M059J (cell line): ENCODE measurements around the gene NDUFV2. TPM values are rescaled to one million over a fixed set of nuclear protein-coding genes. Genes with fewer than 3 reads are reported as not detected.
A peak's percentile ranks its signal among the peaks of the same experiment; 100 is the strongest.
"Not testable (repeated sequence)": the region's sequence is repeated elsewhere in the genome, so short reads cannot be mapped to it uniquely, and the experiment has no call there.

Source experiments
- DNase-seq: peaks from one replicate; pipeline ENCODE4 v3.0.0-alpha.2; 2012; ENCODE audit warnings: low read depth
- total RNA-seq: library from RNA; depleted of rRNA; stranded (reverse); fragments of >200 nt; shearing (Covaris generic); gene quantifications from 2 replicates; pipeline ENCODE4 v1.2.3, GENCODE V29; 2014; rRNA removed

The NDUFV2 gene
- 114 and 177 TPM in 2 replicates for total RNA-seq

DNA sequence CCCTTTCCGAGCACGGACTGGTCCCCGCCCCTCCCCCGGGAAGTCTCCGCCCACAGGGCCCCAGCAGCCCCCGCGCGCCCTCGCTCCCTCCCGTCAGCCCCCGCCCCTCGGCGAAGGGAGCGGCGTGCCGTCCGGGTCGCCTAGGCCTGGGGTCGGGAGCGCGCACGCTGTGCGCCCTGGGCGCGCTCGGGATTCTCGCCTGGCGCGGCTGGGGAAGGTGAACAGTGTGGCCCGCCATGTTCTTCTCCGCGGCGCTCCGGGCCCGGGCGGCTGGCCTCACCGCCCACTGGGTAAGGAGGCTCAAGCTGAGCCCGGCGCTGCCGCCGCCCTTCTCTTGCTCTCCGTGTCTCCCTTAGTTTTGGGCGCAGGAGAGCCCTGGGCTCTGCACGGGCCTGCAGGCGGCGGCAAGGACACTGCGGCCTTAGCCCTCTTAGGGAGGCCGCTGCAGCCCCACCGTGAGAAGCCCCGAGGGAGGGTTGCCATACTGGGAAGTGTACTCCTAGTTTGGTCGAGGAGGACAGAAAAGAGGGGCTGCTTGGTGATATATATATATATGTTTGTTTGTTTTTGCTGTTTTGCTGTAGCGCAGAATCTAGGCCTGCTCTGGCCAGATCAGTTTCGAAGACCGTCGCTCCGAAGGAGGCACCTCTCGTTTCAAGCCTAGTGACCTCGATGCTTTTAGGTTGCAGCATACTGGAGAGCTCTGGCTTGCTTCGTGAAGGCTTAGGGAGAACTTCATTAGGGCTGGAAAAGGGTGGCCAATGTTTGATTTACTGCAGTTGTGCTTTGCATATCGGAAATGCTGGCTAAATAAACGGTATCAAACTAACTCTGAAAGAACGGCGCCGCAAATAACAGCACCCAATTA lies at the start of gene NDUFV2:
TSS of gene NDUFV2 (plus strand) at position 192 of the 868 bp plus-strand sequence. CDS start at position 237, 45 bp downstream.
- DNase-seq: peak; percentile 93

DNA sequence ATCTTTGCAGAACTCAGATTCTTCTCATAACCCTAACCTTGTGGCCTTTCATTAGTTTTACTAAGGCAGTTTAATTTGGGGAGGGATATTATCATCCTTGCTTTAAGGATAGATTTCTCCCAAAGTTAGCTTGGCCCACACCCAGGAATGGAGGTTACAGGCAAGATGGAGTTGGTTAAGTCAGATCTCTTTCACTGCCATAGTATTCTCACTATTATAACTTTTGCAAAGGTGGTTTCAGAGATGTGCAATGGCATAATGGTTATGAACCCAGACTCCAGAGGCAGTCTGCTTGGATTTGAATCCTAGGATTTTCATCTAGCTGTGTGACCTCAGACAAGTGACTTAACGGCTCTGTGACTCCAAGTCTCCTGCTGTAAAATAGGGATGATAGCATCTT lies 48.7 kb upstream of the NDUFV2 start:
- no peak for DNase-seq

DNA sequence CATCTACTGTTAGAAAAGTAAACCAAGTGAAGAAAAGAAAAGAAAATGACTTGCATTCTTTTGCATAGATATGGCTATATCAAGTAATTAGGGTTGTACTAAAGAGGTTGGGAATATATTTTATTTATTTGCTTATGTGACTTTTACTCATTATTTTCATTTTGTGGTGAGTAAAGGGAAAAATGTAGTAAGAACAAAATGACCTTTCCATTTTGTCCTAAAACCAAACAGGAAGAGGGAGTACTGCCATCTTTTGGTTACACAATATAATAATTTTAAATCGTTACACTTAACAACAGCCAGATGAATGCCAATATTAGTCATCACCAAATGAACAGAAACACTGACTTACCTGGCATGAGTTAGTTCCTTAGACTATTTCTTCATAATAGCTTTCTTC lies 47.3 kb upstream of the NDUFV2 start:
- peak; percentile 84 for DNase-seq

DNA sequence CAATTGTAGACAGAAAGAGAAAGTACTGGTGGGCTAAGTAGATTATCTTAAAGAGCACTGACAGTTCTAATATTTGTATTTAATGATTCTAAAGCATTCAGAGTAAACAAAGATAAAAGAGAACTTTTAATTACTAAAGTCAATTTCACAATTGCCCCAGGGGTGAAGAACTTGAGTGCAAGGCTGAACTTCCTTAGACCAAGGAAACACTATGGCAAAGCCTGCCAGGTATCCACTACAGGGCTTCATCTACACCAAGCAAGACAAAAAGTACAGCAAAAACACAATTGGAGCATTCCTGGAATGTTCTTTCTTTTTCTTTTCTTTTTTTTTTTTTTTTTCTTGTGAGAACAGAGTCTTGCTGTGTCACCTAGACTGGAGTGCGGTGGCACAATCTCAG lies 46.9 kb upstream of the NDUFV2 start:
- no peak for DNase-seq

DNA sequence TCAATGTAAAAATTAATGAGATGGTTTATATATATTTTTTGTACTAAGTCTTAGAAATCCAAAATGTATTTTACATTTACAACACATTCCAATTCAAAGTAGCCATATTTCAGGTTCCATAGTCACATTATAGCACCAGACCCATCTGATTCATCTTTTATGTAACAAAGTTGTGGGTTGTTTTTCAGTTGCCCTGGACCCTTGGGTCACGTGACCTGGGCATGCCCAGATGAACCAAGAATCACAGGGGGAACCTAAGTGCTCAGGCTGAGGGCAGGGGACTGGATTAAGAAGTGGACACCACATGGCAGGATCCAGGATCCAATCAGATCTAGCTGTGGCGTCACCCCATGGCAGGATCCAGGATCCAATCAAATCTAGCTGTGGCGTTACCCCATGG lies 44.9 kb upstream of the NDUFV2 start:
- no peak for DNase-seq

DNA sequence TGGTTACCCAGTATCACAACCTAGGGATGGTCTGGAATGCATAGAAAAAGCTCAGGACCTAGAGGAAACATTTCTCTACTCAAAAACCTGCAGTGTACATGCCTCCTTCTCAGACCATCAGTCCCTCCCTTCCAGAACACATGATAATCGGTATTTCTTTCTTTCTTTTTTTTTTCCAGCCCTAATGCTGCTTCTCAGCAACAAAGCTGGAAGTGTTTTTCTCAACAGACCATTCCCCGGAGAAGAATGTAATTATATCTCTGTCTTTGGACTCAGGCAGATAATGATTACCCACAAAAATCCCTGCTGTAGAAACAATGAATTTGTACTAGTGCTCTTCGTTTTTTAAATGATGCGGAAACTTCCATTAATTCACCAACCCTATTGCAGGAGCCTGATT lies 44.1 kb upstream of the NDUFV2 start:
- no peak for DNase-seq

DNA sequence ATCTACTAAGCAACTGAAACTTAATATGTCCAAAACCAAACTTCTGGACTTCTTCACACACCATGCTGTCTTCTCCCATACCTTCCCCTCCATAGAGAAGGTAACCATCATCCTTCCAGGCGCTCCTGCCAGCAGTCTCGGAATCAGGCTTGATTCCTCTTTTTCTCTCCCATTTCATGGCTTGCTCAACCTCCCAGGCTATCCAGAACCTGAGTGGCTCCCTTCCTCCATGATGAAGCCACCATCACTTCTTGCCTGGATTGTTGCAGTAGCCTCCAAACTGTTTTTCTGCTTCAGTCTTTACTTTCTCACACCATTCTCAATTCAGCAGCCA lies 40.1 kb upstream of the NDUFV2 start:
- DNase-seq: no peak

DNA sequence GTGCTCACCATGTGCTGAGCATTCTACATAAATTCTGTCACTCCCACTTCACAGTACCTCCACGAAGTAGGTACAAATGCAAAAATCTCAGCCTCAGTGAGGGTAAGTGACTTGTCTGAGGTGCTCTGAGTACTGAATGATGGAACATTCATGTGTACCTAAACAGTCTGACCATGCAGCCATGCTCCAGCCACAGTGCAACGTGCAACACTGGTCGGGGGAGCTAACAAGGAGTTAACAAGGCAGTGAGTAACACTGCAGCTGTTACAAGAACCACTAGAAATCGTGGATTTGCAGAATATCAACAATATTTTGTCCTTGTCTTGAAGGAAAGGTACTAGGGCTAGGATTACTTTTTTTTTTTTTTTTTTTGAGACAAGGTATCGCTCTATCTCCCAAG lies 36.6 kb upstream of the NDUFV2 start:
- DNase-seq: no peak

DNA sequence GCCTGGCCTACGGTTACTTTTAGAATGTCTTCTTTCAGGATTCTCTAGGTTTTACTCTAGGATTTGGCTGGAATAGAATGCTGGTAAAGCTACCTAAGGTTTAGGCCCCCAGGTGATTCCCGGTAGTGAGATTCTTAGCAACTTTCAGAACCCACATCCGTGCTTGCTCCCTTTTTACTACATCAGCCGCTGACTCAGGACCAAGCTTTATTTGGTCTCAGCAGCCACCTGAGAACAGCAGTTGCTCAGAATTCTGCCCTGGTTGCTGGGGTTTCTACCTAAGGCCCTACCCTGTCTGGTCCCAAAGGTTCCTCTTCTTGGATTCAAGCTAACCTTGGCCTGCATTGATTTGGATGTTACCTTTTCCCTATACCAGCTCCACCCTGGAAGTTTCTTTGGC lies 36.1 kb upstream of the NDUFV2 start:
- no peak for DNase-seq

DNA sequence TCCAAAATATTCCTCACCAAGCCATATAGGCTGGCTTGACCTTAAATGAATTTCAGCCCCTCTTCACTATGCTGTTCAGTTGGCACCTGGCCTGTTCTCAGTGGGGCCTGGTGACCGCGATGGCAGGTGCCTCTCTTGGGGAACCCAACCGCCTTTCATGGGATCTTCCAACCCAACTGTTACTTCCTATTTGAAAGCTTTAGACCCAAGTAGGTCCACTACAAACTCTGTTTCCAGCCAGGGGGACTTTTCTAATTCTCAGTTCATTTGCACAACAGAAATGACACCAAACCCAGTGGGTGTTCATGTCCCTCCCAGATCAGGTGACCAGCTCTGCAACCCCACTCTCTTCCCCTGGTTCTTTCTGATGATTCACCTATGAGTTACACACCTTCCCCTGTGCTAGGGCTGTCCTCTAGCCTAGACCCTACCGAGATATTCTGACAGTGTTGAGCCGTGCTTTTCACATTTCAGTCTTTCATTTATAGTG lies 35.6 kb upstream of the NDUFV2 start:
- DNase-seq: no peak

DNA sequence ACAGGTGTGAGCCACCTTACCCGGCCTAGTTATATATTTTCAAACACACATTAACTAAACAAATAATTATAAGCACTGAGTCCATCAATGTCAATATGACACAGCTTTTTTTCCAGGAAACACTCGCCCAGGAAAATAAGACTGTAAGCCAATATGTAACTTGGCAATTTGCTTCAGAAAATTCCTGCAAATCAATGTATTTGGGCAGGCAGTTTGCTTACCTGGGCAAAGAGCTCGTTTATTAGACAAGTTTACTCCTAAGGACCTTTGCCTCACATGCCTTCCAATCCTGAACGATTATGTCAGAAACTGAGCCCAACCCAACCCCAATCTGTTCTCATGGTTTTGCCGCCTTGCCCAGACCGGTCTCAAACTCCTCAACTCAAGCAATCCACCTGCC lies 34.7 kb upstream of the NDUFV2 start:
- DNase-seq: no peak

DNA sequence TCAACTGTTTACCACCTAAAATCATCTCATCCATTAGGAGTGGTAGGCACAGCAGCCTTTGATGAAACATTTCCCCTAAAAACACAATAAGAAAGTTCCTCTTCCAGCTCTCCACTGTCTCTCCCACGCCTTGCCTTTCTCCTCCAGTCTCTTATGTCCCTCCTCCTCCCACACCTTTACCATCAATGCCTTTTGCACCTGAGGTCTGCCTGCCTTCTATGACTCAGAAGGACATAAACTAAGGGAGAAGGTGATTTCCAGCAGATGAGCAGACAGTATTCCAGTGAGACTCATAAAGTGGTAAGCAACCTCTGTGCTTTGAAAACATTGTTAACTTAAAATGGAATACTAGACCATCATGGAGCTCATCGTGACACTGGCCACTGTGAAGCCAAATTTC lies 34.2 kb upstream of the NDUFV2 start:
- DNase-seq: no peak

DNA sequence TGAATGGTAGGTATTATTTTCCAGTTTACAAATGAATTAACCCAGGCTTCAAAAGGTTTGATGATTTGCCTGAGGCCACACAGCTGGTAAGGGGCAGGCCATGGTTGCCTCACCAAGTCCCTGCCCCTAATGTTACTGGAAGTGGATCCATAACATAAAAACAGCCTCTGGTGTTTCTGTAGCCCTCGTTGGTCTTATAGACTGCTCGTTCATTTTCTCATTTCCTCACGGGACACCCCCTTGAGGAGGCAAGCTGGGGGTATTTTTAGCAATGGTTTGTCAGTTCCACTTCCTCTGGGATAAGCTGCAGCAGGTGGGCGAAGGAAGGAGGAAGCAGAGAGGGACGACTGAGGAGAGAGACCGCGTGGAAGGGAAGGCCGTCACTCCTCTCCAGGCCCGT lies 32.9 kb upstream of the NDUFV2 start:
- DNase-seq: no peak

DNA sequence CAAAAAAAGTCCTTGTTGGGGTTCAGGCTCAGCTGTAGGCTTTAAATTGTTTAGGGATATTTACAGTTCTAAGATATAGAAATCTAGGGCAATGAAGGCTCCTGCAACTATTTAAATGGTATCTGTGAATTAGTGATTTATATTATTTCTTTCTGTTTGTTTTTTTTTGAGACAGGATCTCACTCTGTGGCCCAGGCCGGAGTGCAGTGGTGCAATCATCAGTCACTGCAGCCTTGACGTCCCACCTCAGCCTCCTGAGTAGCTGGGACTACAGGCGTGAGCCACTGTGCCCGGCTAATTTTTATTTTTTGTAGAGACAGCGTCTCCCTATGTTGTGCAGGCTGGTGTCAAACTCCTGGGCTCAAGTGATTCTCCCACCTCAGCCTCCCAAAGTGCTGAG lies 32.3 kb upstream of the NDUFV2 start:
- DNase-seq: no peak

DNA sequence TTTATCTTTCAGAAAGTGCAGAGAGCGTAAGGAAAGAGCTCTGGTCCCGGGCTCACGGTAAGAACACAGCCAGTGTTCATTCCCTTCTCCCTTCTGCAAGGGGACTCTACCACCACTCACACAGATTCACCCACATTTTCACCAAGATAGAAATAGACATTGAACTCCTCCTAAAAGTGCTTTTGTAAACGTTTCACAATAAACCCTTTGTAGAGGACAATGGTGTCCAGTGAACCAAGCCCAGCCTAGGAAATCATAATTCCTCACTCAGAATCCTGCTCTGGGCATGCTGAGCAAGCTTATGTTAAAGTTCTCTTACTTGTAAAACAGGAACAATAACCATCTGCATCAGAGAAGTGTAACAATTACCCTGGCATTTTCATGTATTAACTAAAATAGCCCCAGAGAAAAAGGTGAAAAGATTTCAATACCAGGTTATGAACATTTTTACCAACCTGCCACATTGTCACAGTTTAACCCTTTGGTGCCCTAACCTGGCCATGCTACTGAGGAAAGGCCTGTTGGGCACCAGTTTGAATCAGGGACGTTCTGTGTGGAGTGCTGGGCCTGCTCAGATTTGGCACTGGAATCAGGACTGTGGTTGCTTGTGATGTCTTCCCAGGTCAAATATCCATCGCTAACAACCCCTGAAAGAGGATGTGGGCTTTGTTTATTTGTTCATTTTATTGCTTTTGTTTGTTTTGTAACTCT lies 22.5 kb upstream of the NDUFV2 start:
- no peak for DNase-seq

DNA sequence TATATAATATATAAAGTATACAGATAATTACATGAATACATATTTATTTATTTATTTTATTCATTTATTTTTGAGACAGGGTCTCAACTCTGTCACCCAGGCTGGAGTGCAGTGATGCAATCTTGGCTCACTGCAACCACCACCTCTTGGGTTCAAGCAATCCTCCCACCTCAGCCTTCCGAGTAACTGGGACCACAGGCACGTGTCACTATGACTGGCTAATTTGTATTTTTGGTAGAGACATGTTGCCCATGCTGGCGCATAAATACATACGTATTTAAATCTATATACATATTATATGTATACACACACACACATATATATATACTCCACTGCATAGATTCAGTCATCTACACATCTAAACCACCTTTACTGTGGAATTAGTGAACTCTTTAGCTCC lies 20.6 kb upstream of the NDUFV2 start:
- DNase-seq: no peak

DNA sequence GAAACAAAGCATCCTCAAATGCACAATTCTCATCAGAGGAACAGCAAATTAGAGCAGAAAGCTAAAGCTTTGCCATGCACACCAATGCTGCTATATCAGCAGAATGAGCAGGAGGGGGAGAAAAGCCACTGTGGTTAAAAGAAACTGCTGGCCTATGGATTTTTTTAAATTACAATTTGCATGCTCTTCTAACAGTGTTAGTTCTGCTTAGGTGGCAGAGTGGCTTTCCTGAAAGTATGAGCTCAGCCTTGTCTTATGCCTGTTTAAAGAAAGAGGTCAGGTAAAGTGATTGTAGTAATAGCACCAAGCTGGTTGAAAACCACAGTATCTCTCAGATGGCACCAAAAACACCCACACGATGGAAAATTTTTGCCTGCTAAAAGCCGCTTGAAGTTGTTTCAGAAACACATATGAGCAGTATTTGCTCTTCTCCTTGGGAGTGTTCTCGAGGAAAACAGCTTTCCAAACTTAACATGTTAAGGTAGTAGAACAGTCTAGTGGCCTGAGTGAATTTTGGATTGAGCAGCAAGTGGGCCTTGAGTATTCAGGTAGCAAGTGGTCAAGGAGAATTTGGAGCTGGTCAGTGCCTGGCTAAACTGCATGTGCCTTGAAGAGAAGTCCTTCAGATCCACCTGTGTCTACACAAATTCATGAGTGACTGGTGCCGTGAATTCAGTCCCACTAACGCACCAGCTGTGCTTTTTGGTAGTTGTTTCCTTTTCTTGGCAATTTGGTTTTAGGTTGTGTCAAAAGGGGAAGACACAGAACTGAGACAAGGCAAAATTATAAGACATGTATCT lies 19.6 kb upstream of the NDUFV2 start:
- no peak for DNase-seq

DNA sequence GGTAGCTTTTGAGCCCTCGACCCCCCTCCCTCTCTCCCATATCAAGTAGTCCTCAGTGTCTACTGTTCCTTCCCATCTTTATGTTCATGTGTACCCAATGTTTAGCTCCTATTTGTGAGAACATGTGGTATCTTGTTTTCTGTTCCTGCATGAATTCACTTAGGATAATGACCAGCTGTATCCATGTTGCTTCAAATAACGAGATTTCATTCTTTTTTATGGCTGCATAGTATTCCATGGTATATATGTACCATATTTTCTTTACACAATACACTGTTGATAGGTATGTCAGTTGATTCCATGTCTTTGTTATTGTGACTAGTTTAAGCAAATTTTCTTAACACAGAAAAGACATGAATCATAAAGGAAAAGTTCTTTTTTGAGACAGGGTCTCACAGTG lies 16.5 kb upstream of the NDUFV2 start:
- DNase-seq: no peak

DNA sequence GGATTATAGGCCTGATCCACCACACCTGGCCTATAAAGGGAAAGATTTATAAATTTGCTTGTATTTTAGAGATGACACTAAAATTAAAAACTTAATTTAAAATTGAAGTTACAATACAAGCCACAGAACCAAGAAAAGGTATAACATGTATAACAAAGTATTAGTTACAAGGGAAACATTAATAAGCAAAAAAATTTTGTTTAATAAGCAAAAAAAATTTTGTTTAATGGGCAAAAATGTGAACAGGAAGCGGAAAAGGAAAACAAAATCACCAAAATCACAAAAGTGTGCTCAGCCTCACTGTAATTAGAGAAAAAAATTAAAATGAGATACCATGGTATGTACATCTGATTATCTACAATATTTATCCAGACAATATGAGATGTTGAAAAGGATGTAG lies 15.9 kb upstream of the NDUFV2 start:
- DNase-seq: no peak

DNA sequence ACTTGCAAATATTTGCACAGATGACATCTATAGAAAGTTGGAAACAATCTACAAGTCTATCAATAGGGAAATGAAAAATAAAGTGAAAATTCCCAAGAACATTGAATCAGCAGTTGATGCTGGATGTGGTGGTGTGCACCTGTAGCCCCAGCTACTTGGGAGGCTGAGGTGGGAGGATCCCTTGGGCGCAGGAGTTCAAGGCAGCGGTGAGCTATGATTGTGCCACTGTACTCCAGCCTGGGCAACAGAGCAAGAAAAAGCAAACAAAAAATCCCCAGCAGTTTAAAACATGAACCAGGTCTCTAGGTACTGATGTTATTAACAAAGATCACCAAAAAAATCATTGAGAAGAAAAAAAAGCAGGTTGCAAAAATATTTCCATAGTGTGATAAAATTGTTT lies 15.4 kb upstream of the NDUFV2 start:
- DNase-seq: no peak

DNA sequence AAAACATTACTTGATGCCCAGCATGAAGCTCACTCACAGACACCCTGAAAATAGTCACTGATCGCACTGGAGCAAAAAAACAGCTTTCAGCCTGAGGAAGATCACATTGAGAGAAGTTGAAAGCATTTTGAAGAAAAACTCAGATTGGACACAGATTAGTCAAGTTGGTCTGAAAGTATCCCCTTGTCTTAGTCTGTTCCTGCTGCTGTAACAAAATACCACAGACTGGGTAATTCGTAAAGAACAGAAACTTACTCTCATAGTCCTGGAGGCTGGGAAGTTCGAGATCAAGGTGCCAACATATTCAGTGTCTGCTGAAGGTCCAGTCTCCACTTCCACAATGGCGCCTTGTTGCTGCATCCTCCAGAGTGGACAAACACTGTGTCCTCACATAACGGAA lies 14.2 kb upstream of the NDUFV2 start:
- no peak for DNase-seq

DNA sequence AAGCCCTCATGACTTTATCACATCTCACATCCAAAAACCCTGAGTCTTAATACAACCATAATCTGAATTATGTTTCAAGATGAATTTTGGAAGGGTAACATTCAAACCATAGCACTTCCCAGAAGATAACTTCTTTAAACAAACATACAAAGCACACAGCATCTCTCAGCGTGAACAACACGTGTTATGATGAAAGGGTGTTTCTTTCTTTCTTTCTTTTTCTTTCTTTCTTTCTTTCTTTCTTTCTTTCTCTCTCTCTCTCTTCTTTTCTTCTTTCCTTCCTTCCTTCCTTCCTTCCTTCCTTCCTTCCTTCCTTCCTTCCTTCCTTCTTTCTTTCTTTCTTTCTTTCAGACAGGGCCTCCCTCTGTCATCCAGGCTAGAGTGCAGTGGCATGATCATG lies 13.8 kb upstream of the NDUFV2 start:
- DNase-seq: not testable (repeated sequence)
